ENCODE measurements around the gene ACOT4.
A peak's percentile ranks its signal among the peaks of the same experiment; 100 is the strongest.
"Not testable (repeated sequence)": the region's sequence is repeated elsewhere in the genome, so short reads cannot be mapped to it uniquely, and the experiment has no call there.

The ACOT4 gene

GRCh38 chr14:73582102-73582979 is 9.3 kb upstream of the ACOT4 start:
- not testable (repeated sequence) for DNase-seq

GRCh38 chr14:73588695-73589094 is 3.0 kb upstream of the ACOT4 start:
- DNase-seq: no peak

GRCh38 chr14:73589116-73589515 is 2.6 kb upstream of the ACOT4 start:
- no peak for DNase-seq

- not testable (repeated sequence) for DNase-seq
These were observed 1.0 kb upstream of the ACOT4 start for GRCh38 chr14:73590673-73591004.

GRCh38 chr14:73594491-73594890 is 2.8 kb downstream of the ACOT4 start:
- no peak for DNase-seq

- DNase-seq: no peak
These were observed 7.8 kb downstream of the ACOT4 start for GRCh38 chr14:73599499-73599898.

- DNase-seq: no peak
These were observed 11.3 kb downstream of the ACOT4 start for GRCh38 chr14:73602994-73603393.

- no peak for DNase-seq
These were observed 14.6 kb downstream of the ACOT4 start for GRCh38 chr14:73606271-73606670.

GRCh38 chr14:73607241-73607640 is 15.6 kb downstream of the ACOT4 start:
- DNase-seq: no peak

- DNase-seq: no peak
These were observed 19.0 kb downstream of the ACOT4 start for GRCh38 chr14:73610687-73611086.

- peak; percentile 69 for DNase-seq
These were observed 20.8 kb downstream of the ACOT4 start, which contains the start of gene ACOT6 for GRCh38 chr14:73612339-73613045. ACOT6 (plus strand) TSS chr14:73612517; CDS start chr14:73612572, 55 bp downstream.

- DNase-seq: no peak
These were observed 21.3 kb downstream of the ACOT4 start for GRCh38 chr14:73613046-73613383.

GRCh38 chr14:73613419-73613963 is 21.8 kb downstream of the ACOT4 start:
- DNase-seq: no peak

GRCh38 chr14:73616831-73617230 is 25.2 kb downstream of the ACOT4 start:
- DNase-seq: no peak

GRCh38 chr14:73619524-73619923 is 27.9 kb downstream of the ACOT4 start:
- no peak for DNase-seq

GRCh38 chr14:73620268-73620667 is 28.6 kb downstream of the ACOT4 start:
- no peak for DNase-seq

GRCh38 chr14:73623504-73624054 is 31.9 kb downstream of the ACOT4 start:
- DNase-seq: no peak

GRCh38 chr14:73625706-73626105 is 34.0 kb downstream of the ACOT4 start:
- DNase-seq: no peak

GRCh38 chr14:73627151-73627558 is 35.5 kb downstream of the ACOT4 start:
- DNase-seq: no peak

- DNase-seq: no peak
These were observed 38.5 kb downstream of the ACOT4 start for GRCh38 chr14:73630009-73630780.

- DNase-seq: peak; percentile 73
These were observed 41.7 kb downstream of the ACOT4 start for GRCh38 chr14:73633116-73634010.
